ENCODE data around the gene ZNF736.
"Not testable (repeated sequence)": the region's sequence is repeated elsewhere in the genome, so short reads cannot be mapped to it uniquely, and the experiment has no call there.

The ZNF736 gene

DNA sequence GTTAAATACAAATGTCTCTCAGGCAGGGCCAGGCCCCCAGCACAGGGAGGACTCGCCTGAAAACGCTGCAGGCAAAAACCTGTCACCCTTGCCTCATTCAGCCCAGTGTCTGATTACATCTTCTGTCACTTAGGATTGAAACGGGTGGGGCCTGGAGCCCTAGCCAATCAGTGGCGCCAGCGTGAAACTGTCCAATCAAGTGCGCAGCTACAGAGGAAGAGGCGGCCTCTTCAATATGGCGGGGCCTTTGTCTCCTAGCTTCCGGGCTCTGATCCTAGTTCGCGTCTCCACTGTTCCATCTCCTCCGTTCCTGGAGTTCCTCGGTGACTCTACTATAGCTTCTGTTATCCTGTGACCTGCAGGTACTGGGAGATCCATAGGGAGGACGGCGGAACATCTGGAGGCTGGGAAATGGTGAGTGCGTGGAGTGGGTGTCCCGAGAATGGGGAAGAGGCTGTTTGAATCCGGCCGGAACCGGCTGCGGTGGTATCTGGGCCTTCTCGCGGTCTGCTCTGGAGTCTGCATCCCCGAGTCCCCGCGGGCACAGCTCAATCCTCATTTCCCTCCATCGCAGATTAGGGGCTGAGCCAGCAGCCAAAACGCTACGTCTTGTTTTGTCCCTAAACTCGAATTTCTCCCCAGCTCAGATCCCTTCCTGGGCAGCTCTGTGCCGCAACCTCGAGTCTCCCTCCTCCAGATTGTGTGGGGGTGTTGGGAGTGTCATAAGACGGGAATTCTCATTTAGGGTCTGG is at the start of gene ZNF736:
Gene ZNF736 (plus strand): TSS at position 222 of the 752 bp plus-strand sequence. CDS start 190 bp downstream, at position 412.
- DNase-seq (ENCODE audit: low read depth, low spot score), result peak; percentile 79

GRCh38 chr7:64266341-64266919 is 47.3 kb upstream of the ZNF736 start:
- no peak for DNase-seq (ENCODE audit: low read depth, low spot score)

DNA sequence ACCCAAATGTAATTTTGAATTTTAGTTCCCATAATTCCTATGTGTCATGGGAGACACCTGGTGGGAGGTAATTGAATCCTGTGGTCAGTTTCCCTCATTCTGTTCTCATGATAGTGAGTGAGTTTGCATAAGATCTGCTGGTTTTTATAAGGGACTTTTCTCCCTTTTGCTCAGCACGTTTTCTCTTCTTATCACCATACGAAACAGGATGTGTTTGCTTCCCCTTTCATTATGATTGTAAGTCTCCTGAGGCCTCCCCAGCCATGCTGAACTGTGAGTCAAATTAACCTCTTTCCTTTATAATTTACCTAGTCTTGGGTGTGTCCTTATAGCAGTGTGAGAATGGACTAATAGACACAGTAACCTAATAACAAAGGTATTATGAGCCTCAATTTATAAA is 36.1 kb upstream of the ZNF736 start:
- no peak for DNase-seq (ENCODE audit: low read depth, low spot score)

DNA sequence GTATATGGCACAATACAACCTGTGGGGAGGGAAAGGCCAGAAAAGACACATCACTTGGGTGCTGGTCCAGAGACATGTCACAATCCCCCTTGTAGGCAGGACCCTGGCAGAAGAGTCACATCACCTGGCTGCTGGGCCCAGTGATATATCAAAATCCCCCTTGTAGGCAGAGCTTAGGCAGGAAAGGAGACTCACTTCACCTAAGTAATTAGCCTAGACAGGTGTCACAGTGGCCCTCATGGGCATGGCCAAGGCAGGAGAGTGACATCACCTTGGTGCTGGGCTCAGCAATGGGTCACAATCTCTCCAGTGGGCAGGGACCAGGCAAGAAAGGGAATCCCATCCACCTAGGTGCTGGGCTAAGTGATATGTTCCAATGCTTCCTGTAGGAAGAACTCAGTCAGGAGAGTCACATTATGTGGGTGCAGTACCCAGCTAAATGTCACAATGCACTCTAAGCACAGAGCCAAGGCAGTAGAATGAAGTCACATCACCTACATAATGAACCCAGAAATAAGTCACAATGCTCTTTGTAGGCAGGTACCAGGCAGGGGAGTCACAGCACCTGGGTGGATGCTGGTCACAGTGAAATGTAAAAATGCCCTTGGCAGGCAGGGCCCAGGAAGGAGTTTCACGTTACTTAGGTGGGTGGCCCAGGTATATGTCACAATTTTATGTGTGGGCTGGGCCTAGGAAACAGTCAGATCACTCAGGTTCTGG is 18.9 kb upstream of the ZNF736 start:
- no peak for DNase-seq (ENCODE audit: low read depth, low spot score)

DNA sequence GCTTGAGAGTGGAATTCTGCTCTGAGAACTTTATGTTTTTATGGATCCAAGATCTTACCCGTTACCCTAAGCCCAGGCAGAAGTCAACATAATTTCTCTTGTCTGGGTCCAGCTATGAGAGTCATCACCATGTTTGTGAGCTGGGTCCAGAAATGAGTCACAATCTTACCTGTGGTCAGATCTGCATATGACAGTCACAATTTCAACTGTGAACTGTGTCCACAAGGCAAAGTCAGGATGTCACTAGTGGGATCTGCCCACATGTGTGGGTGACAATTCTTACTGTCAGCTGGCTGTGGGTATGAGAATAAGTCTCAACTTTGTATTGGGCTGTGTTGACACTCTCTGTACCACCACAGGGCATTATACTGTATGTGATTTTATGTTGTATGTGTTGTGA is 16.3 kb upstream of the ZNF736 start:
- not testable (repeated sequence) for DNase-seq (ENCODE audit: low read depth, low spot score)

DNA sequence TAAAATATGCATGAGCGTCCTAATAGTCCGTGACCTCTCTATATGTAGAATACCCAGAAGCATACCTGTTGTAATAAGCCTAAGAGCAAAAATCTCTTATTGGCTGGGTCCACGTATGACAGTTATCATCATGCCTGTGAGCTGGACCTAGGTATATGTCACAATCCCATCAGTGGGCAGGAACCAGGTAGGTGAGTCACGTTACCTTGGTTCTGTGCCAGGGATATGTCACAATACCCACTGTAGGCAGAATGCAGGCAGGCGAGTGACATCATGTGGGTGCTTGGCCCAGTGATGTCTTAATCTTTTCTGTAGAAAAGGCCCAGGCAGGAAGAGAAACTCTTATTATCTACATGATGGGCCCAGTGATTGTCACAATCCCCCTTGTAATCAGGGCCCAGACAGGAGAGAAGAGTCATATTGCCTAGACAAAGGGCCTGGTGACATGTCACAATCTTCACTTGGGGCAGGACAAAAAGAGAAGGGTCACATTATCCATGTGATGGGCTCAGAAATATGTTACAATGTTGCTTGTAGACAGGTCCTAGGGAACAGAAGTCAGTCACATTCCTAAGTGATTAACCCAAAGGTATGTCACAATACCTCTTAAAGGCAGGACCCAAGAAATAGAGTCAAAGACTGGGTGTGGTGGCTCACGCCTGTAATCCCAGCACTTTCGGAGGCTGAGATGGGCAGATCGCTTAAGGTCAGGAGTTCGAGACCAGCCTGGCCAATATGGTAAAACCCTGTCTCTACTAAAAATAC is 12.9 kb upstream of the ZNF736 start:
- DNase-seq (ENCODE audit: low read depth, low spot score), result no peak

DNA sequence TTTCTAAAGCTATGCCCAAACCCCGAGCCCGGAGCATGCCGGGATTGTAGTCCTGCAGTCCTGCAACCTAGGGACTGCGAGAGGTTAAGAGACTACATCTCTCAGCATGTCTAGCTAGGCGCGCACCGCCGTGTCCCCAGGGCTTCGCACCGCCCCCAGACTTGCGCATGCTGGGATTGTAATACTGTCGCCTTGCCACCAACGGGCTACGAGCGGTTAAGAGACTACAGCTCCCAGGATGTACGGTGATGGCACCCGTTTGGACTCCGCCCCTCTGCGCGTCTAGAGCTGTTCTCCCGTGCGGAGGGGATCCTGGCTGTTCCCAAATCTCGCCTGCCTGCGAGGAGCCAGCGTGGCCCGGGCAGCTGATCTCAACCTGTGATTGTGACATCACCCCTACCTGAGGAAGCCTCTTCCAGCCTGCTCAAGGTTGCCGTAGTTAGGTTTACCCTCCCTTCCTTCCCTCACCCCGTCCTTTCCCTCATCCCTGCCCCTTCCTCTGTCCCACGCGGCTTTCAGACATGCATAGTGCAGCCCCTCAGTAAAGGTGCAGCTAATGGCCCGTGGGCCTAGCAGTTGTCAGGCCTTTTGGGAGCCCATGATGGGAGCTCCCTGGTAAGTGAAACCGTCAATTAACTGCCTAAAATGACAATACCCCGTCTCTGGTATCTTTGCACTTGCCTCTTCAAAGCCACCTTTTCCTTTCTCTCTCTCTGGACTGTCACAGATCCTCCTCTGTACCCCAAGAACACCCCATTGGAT is 6.3 kb upstream of the ZNF736 start:
- peak; percentile 39 for DNase-seq (ENCODE audit: low read depth, low spot score)

DNA sequence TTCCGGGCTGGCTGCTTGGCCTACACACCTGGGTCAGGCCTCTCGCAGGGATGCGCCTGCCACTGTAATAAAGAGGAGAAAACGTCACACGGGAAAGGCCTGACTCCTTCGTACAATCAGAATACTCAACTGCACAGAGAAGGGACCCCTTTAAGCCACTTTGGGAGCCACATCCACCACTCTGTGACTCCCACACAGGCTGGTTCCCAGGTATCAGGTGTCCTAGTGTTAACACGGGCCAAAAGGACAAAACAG is 5.8 kb upstream of the ZNF736 start:
- DNase-seq (ENCODE audit: low read depth, low spot score), result no peak

DNA sequence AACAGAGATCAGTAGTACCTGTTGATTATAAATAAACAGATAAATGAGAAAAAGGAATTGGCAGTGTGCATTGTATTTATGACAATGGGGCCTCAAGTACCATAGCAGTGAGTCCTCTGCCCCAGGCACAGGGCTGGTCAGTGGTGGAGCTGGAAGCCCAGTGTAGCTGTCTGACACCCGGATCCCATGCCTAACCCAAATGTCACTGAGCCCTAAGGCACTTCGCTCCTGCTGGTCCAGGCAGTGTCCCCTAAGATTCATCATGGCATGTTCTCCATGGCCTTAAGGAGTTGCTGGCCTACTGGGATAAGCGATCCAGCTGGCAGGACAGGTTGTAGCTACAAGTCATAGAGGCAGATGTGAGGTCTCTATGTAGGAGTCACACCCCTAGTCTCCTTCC is 3.3 kb upstream of the ZNF736 start:
- no peak for DNase-seq (ENCODE audit: low read depth, low spot score)

DNA sequence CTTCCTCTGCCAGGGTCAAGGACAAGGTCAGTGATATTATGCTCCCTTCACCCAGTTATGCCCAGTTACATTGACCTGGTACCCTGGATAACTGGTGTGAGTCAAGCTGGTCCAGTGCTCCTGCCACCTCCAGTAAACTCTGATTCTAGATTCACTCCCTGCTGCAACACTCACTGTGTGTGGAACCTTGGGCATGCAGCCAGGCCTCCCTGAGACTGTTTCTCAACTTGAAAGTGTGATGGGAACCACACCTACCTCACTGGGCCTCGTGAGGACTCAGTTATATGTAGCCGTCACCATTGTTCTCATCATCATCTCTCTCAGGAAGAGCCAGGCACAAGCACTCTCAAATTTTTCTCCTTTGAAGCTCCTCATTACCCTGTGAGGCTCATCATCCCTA is 935 bp upstream of the ZNF736 start:
- DNase-seq (ENCODE audit: low read depth, low spot score), result no peak

GRCh38 chr7:64314566-64314965 is 805 bp downstream of the ZNF736 start:
- no peak for DNase-seq (ENCODE audit: low read depth, low spot score)

DNA sequence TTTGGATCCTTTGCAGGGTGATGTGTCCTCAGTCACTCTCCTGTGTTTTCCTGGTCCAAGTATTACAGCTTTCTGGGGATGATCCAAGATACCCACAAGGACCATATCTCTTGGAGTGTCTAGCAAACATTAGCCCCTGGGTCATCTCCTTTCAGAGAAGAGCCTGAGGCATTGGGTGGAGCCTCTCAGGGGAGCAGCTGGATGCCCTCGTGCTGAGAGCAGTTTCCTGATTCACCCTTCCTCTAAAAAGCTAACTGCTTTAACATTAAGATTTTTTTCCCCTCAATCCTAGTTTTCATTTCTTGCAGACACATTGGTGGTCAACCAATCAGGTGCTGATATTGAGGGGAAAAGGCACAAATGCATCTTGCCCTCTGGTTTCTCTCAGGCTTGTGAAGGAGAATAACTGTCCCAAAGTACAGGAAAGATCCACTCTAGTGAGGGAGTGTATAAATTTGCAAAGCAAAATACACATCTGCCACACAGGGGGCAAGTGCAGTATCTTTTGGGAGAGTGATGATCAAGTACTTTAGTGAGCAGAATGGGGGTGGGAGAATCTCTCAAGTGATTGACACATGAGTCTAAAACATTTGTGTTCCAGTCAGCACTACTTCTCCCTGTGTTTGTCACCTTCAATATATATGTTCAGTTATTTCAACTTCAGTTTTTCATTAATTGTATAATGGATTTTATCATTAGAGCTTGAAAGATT is 2.4 kb downstream of the ZNF736 start:
- not testable (repeated sequence) for DNase-seq (ENCODE audit: low read depth, low spot score)

DNA sequence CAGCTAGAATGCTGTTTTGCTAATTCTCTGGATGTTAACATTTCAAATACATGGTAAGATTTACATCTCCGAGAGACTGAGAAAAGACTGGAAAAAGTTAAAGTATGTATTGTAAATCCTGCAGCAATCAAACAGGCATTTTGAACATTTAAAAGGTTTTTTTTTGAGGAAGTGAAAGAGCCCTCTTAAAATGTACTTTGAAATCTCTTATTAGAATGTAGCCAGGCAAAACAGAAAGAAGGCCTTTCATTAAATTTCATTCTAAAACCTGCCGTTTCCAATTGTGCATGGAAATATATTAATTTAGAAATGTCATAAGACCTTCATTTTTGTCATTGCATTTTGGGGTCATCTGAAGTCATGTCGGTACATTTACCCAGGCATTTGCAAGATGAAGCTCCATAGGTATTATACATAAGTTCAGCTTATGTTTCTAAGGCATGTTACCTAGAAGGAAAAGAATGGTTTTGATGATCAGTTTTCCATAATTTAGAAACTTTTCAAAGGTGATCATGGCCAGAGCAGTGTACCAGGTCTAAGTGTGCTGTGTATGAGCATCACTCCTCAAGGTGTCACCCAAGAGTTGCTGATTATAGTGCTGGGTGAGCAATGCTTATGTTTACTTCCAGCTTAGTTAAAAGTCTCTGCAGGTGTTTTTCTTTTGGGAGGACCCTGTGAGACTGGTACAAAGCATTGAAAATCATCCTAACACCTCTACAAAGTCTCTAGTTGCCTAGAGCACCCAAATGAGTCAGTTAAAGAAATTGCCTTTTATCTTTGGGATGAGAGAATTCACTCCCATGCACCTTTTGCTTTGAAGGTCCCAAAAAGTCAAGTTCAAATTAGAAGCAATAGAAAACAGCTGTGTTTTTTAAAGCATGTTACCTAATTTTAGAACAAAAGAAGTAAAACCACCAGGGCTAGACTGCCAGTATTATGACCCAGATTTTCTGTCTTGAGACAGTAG is 7.1 kb downstream of the ZNF736 start:
- DNase-seq (ENCODE audit: low read depth, low spot score), result no peak

DNA sequence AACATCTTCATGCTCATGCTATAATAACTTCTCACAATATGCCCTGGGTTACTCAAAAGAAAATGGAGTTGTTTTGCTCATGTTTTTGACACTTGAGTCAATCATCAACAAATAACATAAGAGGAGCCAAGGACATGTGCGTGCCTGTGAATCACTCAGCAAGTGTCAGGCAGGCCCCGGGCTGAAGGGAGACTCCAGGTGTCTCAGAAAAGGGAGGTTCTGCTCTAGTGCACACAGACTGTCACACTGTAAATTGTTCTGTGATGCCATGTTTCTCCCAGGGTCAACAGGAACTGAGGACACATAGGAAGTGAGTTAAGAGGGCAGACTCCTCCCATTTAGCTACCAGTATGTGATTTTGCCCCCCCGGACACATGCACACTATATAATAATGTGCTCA is 10.4 kb downstream of the ZNF736 start:
- not testable (repeated sequence) for DNase-seq (ENCODE audit: low read depth, low spot score)

DNA sequence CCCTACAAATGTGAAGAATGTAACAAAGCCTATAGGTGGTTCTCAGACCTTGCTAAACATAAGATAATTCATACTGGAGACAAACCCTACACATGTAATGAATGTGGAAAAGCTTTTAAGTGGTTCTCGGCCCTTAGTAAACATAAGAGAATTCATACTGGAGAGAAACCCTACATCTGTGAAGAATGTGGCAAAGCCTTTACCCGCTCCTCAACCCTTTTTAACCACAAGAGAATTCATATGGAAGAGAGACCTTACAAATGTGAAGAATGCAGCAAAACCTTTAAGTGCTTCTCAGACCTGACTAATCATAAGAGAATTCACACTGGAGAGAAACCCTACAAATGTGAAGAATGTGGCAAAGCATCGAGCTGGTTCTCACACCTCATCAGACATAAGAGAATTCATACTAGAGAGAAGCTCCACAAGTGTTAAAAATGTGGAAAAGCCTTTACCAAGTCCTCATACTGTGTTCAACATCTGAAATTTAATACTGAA is 35.0 kb downstream of the ZNF736 start:
- DNase-seq (ENCODE audit: low read depth, low spot score), result not testable (repeated sequence)

- no peak for DNase-seq (ENCODE audit: low read depth, low spot score)
Observed at GRCh38 chr7:64359543-64359942, 45.8 kb downstream of the ZNF736 start.

- no peak for DNase-seq (ENCODE audit: low read depth, low spot score)
Observed at GRCh38 chr7:64371116-64371515, 57.4 kb downstream of the ZNF736 start.

- no peak for DNase-seq (ENCODE audit: low read depth, low spot score)
Observed at GRCh38 chr7:64373017-64373416, 59.3 kb downstream of the ZNF736 start.

- no peak for DNase-seq (ENCODE audit: low read depth, low spot score)
Observed at GRCh38 chr7:64400401-64400800, 86.6 kb downstream of the ZNF736 start.
